ENCODE results near the gene KLHL40. TPM values are rescaled to one million over a fixed set of nuclear protein-coding genes. Genes with fewer than 3 reads are reported as not detected.

The KLHL40 gene
- total RNA-seq, 4 donors from 2014 or later, result 0.27 TPM; not detected in 3

DNA sequence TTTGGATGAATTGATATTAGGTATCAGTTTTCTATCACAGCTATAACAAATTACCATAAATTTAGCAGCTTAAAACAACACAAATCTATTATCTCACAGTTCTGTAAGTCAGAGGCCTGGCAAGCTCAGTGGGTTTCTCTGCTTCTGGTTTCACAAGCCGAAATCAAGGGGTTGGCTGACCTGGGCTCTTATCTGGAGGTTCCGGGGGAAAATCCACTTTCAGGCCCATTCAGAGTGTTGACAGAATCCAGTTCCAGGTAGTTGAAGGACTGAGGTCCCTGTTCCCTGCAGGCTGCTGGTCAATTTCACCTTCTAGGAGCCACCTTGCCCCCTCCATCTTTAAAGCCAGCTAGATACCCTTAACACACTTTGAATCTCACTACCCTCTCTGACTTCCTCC, 28.4 kb downstream of the KLHL40 start:
- peak; percentile 0 for DNase-seq
- no peak overlapping the region for H3K27ac ChIP-seq
- H3K9me3 ChIP-seq, result no peaks in the 10 kb centered on the region
- H3K27me3 ChIP-seq, result no peaks in the 10 kb centered on the region
- no peaks in the 10 kb centered on the region for H3K36me3 ChIP-seq
- TF ChIP-seq POLR2AphosphoS5 (IDR thresholded peaks at IDR 0.05) (no peak), EP300 (IDR thresholded peaks at IDR 0.05; ENCODE audit: low read depth) (no peak), POLR2A (IDR thresholded peaks at IDR 0.05) (no peak)
- TF ChIP-seq, protein P1, sequence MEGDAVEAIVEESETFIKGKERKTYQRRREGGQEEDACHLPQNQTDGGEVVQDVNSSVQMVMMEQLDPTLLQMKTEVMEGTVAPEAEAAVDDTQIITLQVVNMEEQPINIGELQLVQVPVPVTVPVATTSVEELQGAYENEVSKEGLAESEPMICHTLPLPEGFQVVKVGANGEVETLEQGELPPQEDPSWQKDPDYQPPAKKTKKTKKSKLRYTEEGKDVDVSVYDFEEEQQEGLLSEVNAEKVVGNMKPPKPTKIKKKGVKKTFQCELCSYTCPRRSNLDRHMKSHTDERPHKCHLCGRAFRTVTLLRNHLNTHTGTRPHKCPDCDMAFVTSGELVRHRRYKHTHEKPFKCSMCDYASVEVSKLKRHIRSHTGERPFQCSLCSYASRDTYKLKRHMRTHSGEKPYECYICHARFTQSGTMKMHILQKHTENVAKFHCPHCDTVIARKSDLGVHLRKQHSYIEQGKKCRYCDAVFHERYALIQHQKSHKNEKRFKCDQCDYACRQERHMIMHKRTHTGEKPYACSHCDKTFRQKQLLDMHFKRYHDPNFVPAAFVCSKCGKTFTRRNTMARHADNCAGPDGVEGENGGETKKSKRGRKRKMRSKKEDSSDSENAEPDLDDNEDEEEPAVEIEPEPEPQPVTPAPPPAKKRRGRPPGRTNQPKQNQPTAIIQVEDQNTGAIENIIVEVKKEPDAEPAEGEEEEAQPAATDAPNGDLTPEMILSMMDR (IDR thresholded peaks at IDR 0.05), result no peak
- 80 to 91% methylated on average over 1 to 2 of the region's 2 CpGs for WGBS, 2 donors (ENCODE audit: low coverage in 1 of 2)
- no peaks in the 10 kb centered on the region for H3K4me1 ChIP-seq
- H3K4me3 ChIP-seq, result no peak overlapping the region
- intact Hi-C loops (cut with DNase I; ENCODE audit: low total_unique reads), result no loop called here
- in situ Hi-C loops (cut with MboI; ENCODE audit: low pct_ligation_motif_present in 1 of 4, low pct_unique_long_range_greater_than_20kb in 1 of 4, low sequenced_read_pairs in 3 of 4), result no loop called here

DNA sequence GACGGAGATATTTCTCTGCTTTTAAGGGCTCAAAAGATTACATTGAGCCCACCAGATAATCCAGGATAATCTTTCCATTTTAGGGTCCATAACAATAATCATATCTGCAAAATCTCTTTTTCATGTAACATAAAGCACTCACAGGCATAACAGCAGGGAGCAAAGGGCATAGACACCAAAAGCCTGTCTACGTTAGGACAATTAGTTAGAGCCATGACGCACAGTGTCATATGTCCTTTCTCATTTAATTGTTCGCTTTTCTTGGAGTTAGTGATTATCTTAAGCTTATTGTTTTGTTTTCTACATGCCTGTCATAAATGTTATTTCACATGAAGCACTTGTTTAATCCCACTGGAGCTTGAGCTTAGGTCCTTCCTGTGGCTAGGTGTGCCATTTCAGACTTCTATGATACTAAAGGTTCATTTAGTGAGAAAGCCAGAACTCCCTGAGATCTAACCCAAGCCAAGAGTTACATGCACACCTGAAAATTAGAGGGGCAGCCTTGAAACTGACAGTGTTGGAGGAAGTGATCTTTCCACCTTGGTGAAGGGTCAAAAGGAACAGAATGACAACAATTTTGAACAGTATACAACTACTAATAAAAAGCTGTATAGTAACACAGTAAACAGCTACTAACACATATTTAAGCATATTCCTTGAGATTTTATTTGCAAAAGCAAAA, 29.0 kb downstream of the KLHL40 start:
- intact Hi-C loops (cut with DNase I; ENCODE audit: low total_unique reads), result no loop called here
- peak; percentile 2 for DNase-seq
- Histone ChIP-seq H3K4me3 (no peak overlapping the region), H3K9me3 (no peaks in the 10 kb centered on the region), H3K27me3 (no peaks in the 10 kb centered on the region), H3K27ac (no peak overlapping the region), H3K4me1 (no peaks in the 10 kb centered on the region), H3K36me3 (no peaks in the 10 kb centered on the region)
- WGBS, 2 donors (ENCODE audit: low coverage in 1 of 2), result 56 to 65% methylated on average over 3 to 4 of the region's 4 CpGs
- TF ChIP-seq POLR2AphosphoS5 (IDR thresholded peaks at IDR 0.05) (no peak), POLR2A (IDR thresholded peaks at IDR 0.05) (no peak), EP300 (IDR thresholded peaks at IDR 0.05; ENCODE audit: low read depth) (no peak)
- TF ChIP-seq, protein P1 (IDR thresholded peaks at IDR 0.05), result no peak
- in situ Hi-C loops (cut with MboI; ENCODE audit: low pct_ligation_motif_present in 1 of 4, low pct_unique_long_range_greater_than_20kb in 1 of 4, low sequenced_read_pairs in 3 of 4), result no loop called here

DNA sequence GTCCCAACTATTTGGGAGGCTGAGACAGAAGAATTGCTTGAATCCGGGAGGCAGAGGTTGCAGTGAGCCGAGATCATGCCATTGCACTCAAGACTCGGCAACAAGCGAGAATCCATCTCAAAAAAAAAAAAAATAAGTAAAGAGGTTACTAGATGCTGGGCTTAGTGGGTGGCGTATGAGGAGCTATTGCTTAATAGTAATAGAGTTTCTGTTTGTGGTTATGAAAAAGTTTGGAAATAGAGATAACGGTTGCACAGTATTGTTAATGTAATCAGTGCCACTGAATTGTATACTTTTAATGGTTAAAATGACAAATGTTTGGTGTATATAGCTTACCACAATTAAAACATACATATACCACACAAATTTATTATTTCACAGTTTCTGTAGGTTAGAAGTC, 32.0 kb downstream of the KLHL40 start:
- DNase-seq, result no peak
- intact Hi-C loops (cut with DNase I; ENCODE audit: low total_unique reads) (no loop called here), in situ Hi-C loops (cut with MboI; ENCODE audit: low pct_ligation_motif_present in 1 of 4, low pct_unique_long_range_greater_than_20kb in 1 of 4, low sequenced_read_pairs in 3 of 4) (no loop called here)
- 88 to 91% methylated on average over 6 of the region's 6 CpGs for WGBS, 2 donors (ENCODE audit: low coverage in 1 of 2)
- TF ChIP-seq EP300 (IDR thresholded peaks at IDR 0.05; ENCODE audit: low read depth) (no peak), POLR2AphosphoS5 (IDR thresholded peaks at IDR 0.05) (no peak), POLR2A (IDR thresholded peaks at IDR 0.05) (no peak)
- TF ChIP-seq, protein P1 (IDR thresholded peaks at IDR 0.05), result no peak
- Histone ChIP-seq H3K27ac (no peak overlapping the region), H3K4me1 (no peaks in the 10 kb centered on the region), H3K27me3 (no peaks in the 10 kb centered on the region), H3K9me3 (no peaks in the 10 kb centered on the region), H3K36me3 (no peaks in the 10 kb centered on the region), H3K4me3 (no peak overlapping the region)

DNA sequence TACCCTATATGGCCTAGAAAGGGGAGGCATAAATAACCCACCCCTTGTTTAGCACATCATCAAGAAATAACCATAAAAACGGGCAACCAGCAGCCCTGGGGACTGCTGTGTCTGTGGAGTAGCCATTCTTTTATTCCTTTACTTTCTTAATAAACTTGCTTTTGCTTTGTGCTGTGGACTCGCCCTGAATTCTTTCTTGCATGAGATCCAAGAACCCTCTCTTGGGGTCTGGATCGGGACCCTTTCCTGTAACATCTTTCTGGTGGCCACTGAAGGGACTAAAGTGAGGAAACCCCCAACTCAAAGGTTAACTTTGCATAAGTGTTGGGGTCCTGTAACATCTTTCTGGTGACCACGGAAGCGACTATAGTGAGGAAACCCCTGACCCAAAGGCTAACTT, 33.0 kb downstream of the KLHL40 start:
- intact Hi-C loops (cut with DNase I; ENCODE audit: low total_unique reads) (no loop called here), in situ Hi-C loops (cut with MboI; ENCODE audit: low pct_ligation_motif_present in 1 of 4, low pct_unique_long_range_greater_than_20kb in 1 of 4, low sequenced_read_pairs in 3 of 4) (no loop called here)
- H3K27ac ChIP-seq, result no peak overlapping the region
- H3K36me3 ChIP-seq, result no peaks in the 10 kb centered on the region
- H3K9me3 ChIP-seq, result no peaks in the 10 kb centered on the region
- no peaks in the 10 kb centered on the region for H3K27me3 ChIP-seq
- WGBS, 2 donors (ENCODE audit: low coverage in 1 of 2), result 77 to 100% methylated on average over 4 to 5 of the region's 5 CpGs
- no peak for TF ChIP-seq POLR2AphosphoS5 (IDR thresholded peaks at IDR 0.05)
- TF ChIP-seq, protein P1 (IDR thresholded peaks at IDR 0.05), result no peak
- no peak for TF ChIP-seq POLR2A (IDR thresholded peaks at IDR 0.05)
- no peak for TF ChIP-seq EP300 (IDR thresholded peaks at IDR 0.05; ENCODE audit: low read depth)
- no peak for DNase-seq
- no peaks in the 10 kb centered on the region for H3K4me1 ChIP-seq
- H3K4me3 ChIP-seq, result no peak overlapping the region
